Measurements from ENCODE around the gene WTAP. TPM values are rescaled to one million over a fixed set of nuclear protein-coding genes. Genes with fewer than 3 reads are reported as not detected.

WTAP gene
- total RNA-seq, 4 donors from 2014 or later = 65.0 to 105 (median 88.5) TPM

DNA sequence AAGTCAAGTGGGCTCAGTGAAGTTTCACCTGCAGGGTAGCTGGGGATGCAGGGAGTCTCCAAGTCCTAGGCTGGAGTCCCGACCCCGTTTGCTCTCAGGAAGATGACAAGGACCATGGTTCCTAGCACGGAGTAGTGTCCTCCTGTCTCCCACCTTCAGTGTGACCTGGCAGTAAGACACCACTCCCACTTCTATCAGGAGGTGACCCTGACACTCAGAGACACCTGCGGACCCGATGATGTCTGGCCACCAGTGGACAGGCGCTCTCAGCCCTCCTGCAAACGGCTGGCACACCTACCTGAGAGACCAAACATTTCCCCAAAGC lies 35.4 kb upstream of the WTAP start:
- Histone ChIP-seq H3K36me3 (peaks cover 0 to 30% (median 0%) of the 10 kb centered on the region in 3 donors), H3K27ac (peak overlapping the region; percentile 95 to 99 (median 98)), H3K9me3 (no peaks in the 10 kb centered on the region), H3K4me3 (peak overlapping the region; percentile 84 to 98 (median 94)), H3K4me1 (peaks cover 0 to 30% (median 3%) of the 10 kb centered on the region in 4 donors), H3K27me3 (no peaks in the 10 kb centered on the region)
- DNase-seq = peak in 1 of 3 donors; percentile 50
- TF ChIP-seq CTCF (IDR thresholded peaks at IDR 0.05) = no peak
- TF ChIP-seq POLR2A (IDR thresholded peaks at IDR 0.05) = no peak

DNA sequence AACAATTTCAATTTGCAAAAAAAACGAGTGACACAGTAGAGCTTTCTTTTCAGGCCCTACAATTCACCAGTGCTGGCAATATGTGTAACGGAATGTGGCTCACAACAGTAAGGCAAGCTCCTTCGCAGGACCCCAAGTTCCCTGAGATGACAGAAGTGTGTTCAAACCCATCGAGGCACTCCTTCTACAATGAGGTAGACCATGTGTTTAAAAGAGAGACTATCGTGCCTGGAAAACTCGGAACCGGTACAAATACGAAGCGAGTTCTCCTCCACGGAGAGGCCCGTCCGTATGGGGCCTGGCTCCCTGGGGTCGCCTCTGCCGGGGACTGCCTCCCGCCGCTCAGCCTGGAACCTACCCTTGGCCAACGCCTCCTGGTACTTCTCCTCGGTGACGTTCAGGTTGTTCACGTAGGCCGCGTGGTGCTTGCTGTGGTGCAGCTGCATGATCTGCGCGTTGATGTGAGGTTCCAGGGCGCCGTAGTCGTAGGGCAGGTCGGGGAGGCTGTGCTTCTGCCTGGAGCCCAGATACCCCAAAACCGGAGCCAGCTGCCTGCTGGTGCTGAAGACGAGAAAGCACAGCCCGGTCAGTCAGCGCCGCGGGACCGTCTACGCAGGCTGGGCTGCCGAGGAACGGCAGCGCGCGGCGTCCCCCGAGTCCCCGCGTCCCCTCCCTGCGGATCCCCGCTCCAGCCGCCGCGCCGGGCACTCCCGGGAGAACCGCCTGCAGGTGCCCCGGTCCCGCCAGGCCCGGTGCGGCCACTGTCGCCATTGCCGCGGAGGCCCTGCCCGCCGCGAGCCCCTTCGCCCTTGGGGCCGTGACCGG lies 34.8 kb upstream of the WTAP start:
- no peak for TF ChIP-seq POLR2A (IDR thresholded peaks at IDR 0.05)
- no peak for TF ChIP-seq CTCF (IDR thresholded peaks at IDR 0.05)
- peak overlapping the region; percentile 84 to 98 (median 94) for H3K4me3 ChIP-seq
- DNase-seq = peak; percentile 65 to 83 (median 77)
- no peaks in the 10 kb centered on the region for H3K9me3 ChIP-seq
- peaks cover 0 to 30% (median 3%) of the 10 kb centered on the region in 4 donors for H3K4me1 ChIP-seq
- H3K36me3 ChIP-seq = peaks cover 0 to 24% (median 0%) of the 10 kb centered on the region in 3 donors
- H3K27me3 ChIP-seq = no peaks in the 10 kb centered on the region
- H3K27ac ChIP-seq = peak overlapping the region; percentile 95 to 99 (median 98)

GRCh38 chr6:159693128-159693893 lies 34.0 kb upstream of the WTAP start, which contains the start of gene SOD2:
SOD2 (minus strand) TSS chr6:159693241; CDS start chr6:159693167, 74 bp downstream.
- peak within 1 kb of the TSS; percentile 95 to 99 (median 98) for H3K27ac ChIP-seq
- H3K4me1 ChIP-seq = peaks cover 0 to 30% (median 3%) of the 10 kb centered on the region in 4 donors
- no peaks in the 10 kb centered on the region for H3K9me3 ChIP-seq
- peak within 1 kb of the TSS; percentile 84 to 98 (median 94) for H3K4me3 ChIP-seq
- H3K27me3 ChIP-seq = no peaks in the 10 kb centered on the region
- TF ChIP-seq POLR2A (IDR thresholded peaks at IDR 0.05) (peak; percentile 84 to 92), CTCF (IDR thresholded peaks at IDR 0.05) (no peak)
- H3K36me3 ChIP-seq = peaks cover 0 to 16% (median 0%) of the 10 kb centered on the region in 3 donors
- peak; percentile 84 to 94 (median 92) for DNase-seq

DNA sequence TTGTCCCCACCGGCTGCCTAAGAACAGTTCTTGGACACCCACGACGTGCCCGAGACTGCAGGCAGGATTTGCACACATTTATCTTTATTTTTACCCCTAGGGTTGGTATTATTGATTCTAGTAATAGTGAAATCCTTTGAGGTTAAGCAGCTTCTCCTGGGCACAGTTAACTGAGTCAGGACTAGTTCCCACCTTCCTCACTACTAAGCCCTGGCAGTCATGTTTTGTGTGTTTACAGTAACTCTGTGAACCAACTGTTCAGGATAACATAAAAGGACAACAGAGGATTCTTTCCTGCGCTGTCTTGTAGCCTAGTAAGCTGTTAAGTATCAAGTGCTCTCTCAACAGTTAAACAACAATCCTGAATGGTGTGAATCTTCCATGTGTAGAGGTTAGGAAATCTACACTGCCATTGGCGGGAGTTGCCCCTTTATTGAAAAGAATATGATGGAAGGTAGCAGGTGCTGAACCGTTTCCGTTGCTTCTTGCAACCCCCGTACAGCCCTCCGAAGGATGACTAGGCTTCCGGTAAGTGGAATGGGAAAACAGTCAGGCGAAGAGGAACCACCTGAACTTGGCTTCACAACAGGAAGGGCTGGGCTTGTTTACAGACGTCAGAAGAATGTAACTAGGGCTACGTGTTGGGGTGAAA lies 33.3 kb upstream of the WTAP start:
- H3K4me1 ChIP-seq = peaks cover 0 to 25% (median 3%) of the 10 kb centered on the region in 4 donors
- peak in 2 of 3 donors; percentile 66 to 79 for DNase-seq

More for the DNA sequence above, 33.3 kb upstream of the WTAP start:
- H3K36me3 ChIP-seq = peaks cover 0 to 9% (median 0%) of the 10 kb centered on the region in 3 donors
- H3K27ac ChIP-seq = peak overlapping the region; percentile 95 to 99 (median 98)
- peak overlapping the region; percentile 84 to 98 (median 94) for H3K4me3 ChIP-seq
- no peaks in the 10 kb centered on the region for H3K9me3 ChIP-seq
- H3K27me3 ChIP-seq = no peaks in the 10 kb centered on the region
- TF ChIP-seq CTCF (IDR thresholded peaks at IDR 0.05) (no peak), POLR2A (IDR thresholded peaks at IDR 0.05) (peak in 1 of 2 donors; percentile 8)

Measured in Peyer's patch (tissue), 4 donors.